Measurements from ENCODE around the gene ATP5F1E.

DNA sequence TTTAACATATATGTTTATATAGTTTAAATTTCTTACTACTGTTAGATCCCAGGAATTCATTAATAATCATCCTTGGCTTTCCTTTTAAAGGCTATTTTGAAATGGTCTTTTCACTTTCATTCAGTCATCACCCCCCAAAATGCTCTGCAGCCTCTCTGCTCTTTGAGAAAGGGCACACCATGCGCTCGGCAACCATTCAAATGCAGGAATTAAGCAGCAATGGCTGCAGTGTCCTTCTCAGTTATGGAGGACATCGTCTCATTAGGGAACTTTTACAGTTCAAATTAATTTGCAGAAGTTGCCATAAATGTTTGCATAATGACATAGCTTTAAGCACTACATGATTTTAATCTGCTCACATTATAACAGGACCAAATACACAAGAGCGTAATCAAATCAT, 6.6 kb downstream of the ATP5F1E start:
- TF ChIP-seq, protein P1, sequence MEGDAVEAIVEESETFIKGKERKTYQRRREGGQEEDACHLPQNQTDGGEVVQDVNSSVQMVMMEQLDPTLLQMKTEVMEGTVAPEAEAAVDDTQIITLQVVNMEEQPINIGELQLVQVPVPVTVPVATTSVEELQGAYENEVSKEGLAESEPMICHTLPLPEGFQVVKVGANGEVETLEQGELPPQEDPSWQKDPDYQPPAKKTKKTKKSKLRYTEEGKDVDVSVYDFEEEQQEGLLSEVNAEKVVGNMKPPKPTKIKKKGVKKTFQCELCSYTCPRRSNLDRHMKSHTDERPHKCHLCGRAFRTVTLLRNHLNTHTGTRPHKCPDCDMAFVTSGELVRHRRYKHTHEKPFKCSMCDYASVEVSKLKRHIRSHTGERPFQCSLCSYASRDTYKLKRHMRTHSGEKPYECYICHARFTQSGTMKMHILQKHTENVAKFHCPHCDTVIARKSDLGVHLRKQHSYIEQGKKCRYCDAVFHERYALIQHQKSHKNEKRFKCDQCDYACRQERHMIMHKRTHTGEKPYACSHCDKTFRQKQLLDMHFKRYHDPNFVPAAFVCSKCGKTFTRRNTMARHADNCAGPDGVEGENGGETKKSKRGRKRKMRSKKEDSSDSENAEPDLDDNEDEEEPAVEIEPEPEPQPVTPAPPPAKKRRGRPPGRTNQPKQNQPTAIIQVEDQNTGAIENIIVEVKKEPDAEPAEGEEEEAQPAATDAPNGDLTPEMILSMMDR (IDR thresholded peaks at IDR 0.05; ENCODE audit: insufficient read depth, low read depth, low read length): no peak
- TF ChIP-seq EZH2 (IDR thresholded peaks at IDR 0.05; ENCODE audit: insufficient read depth, low read length): no peak

Measured in astrocyte (in vitro differentiated cells and primary cell).